GM12891 (cell line): Measurements from ENCODE around the gene TNFRSF6B.

Experiments
- POLR2AphosphoS5 ChIP-seq: IDR thresholded peaks from 2 replicates; pipeline ENCODE4 v1.6.1; 2011; ENCODE audit warnings: low read depth, low read length, control low read depth
- TAF1 ChIP-seq: IDR thresholded peaks from 2 replicates; pipeline ENCODE4 v1.6.1; 2011; ENCODE audit warnings: low read depth, low read length, control low read depth

- TF ChIP-seq TAF1 = no peak
- no peak for TF ChIP-seq POLR2AphosphoS5
Measured at GRCh38 chr20:63662813-63663189, 33.7 kb upstream of the TNFRSF6B start.
